Measurements from ENCODE around the gene JARID2. TPM values are rescaled to one million over a fixed set of nuclear protein-coding genes. Genes with fewer than 3 reads are reported as not detected.

Gene JARID2
- total and polyA plus RNA-seq, 7 donors: 1.8 to 7.8 (median 6.1) TPM

DNA sequence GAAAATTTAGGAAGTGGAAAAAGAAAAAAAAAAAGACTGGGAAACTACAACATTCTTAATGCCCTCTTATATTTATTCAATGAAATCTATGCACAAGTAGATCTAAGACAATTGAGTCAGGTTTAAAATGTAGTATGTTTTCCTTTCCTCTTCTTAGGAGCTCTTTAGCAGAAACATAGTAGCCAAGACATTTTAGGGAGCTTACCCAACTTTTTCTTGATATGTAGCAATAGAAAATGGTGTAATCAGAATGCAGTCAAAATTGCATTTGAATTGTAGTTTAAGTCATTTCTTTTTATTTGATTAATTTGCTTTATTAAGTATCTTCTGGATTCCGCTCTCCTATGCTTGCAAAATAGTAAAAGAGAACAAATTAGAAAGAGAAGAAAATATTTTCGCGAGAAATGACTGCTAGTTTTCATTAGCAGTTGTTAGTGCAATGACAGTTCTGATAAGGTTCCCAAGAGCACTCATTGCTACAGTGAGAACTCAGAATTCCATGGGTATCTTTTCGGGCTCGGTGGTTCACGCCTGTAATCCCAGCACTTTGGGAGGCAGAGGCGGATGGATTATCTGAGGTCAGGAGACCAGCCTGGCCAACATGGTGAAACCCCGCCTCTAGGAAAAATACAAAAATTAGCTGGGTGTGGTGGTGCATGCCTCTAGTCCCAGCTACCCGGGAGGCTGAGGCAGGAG, 52.2 kb downstream of the JARID2 start:
- no peak overlapping the region for H3K27ac ChIP-seq
- H3K4me3 ChIP-seq: no peak overlapping the region
- no peaks in the 10 kb centered on the region for H3K9me3 ChIP-seq
- intact Hi-C loops (cut with DNase I): no loop called here
- no peaks in the 10 kb centered on the region for H3K27me3 ChIP-seq
- 93 to 94% methylated on average over 9 of the region's 9 CpGs for WGBS, 2 donors
- H3K4me1 ChIP-seq: peaks cover 0 to 33% (median 23%) of the 10 kb centered on the region in 4 donors
- DNase-seq: no peak
- no peak for TF ChIP-seq POLR2A (IDR thresholded peaks at IDR 0.05)
- TF ChIP-seq CTCF (IDR thresholded peaks at IDR 0.05): no peak
- no peak for TF ChIP-seq EP300 (IDR thresholded peaks at IDR 0.05)
- TF ChIP-seq POLR2AphosphoS5 (IDR thresholded peaks at IDR 0.05): no peak
- no peaks in the 10 kb centered on the region for H3K36me3 ChIP-seq

- intact Hi-C loops (cut with DNase I): no loop called here
- DNase-seq: peak; percentile 70
- Histone ChIP-seq H3K27ac (no peak overlapping the region), H3K4me3 (no peak overlapping the region), H3K9me3 (no peaks in the 10 kb centered on the region), H3K36me3 (no peaks in the 10 kb centered on the region), H3K27me3 (no peaks in the 10 kb centered on the region), H3K4me1 (peaks cover 0 to 37% (median 29%) of the 10 kb centered on the region in 4 donors)
- no peak for TF ChIP-seq CTCF (IDR thresholded peaks at IDR 0.05)
- no peak for TF ChIP-seq EP300 (IDR thresholded peaks at IDR 0.05)
- TF ChIP-seq POLR2A (IDR thresholded peaks at IDR 0.05): no peak
- TF ChIP-seq POLR2AphosphoS5 (IDR thresholded peaks at IDR 0.05): no peak
- 54 to 85% methylated on average over 8 of the region's 8 CpGs for whole genome bisulfite sequencing, 2 donors
Observed at GRCh38 chr6:15299430-15300131, 53.7 kb downstream of the JARID2 start.

DNA sequence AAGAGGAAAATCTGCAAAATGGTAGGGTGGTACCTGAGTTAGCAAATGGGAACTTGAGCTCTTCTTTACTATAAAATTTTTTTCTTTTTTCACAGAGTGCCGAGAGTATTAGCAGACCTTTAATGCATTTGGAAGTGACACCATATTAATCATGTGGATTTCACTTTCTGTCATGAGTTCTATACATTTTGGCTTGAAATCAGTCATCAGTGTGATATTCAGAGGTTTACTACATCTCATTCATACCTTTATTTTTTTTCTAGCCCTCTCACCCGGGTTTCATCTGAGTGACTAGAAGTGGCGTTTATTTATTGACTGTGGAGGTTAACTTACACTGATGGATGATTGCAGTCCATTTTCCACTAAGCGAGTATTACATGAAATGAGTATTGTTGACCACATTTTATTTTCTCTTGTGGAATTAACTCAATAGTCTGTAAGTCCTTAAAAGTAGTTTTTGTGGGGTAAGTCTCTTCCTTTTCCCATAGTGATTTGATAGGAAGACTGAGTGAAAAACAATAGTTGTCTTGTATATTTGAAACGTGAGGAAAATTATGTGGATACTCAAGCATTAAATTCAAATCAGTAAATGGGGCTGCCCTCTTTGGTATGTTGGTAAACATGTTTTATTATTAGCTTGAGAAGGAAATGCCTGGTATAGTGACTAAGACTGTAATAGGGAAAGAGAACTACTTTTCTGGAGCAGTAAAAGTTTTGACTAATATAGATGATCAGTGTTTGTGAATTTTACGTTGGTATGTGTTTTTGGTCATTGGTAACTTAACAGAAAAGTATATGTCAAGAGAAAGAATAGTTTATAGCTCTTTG, 55.5 kb downstream of the JARID2 start:
- WGBS, 2 donors: 78 to 84% methylated on average over 6 of the region's 6 CpGs
- H3K27ac ChIP-seq: no peak overlapping the region
- no peak for DNase-seq
- TF ChIP-seq POLR2A (IDR thresholded peaks at IDR 0.05) (no peak), CTCF (IDR thresholded peaks at IDR 0.05) (no peak), EP300 (IDR thresholded peaks at IDR 0.05) (no peak), POLR2AphosphoS5 (IDR thresholded peaks at IDR 0.05) (no peak)
- H3K4me3 ChIP-seq: no peak overlapping the region
- no peaks in the 10 kb centered on the region for H3K36me3 ChIP-seq
- no peaks in the 10 kb centered on the region for H3K9me3 ChIP-seq
- intact Hi-C loops (cut with DNase I): no loop called here
- no peaks in the 10 kb centered on the region for H3K27me3 ChIP-seq
- H3K4me1 ChIP-seq: peaks cover 0 to 43% (median 42%) of the 10 kb centered on the region in 4 donors

DNA sequence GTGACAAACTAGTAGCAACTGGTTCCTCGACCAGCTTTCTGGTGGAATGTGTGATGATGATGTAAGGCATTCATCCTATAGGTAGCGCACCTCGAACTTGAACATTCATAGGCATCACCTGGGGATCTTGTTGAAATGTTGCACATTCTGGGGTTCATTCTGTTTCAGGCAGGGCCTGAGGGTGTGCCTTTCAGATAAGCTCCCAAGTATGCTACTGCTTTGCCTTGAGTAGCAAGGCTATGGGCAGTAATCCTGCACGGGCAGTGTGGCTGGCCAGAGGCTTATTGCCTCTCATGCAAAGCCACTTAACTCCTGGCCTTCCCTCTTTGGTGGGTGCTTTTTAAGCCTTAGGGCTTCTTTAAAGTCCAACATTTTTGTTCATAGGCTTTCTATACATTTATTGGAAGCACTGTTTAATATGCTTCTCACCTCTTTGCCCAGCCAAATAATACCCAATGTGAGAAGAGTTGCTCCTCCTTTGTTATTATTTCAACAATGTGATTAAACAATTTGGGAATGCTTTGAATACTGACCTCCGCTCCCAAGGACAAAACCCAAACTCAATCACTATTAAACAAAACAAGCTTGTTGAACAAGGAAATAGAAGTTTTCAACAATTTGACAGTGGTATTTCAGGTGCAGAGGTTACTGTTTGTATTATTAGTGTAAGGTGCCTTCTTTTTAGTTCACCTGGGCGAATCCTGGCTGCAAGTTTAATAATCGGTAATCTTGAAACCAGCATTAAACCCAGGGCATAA, 57.5 kb downstream of the JARID2 start:
- WGBS, 2 donors: 83 to 84% methylated on average over 7 of the region's 7 CpGs
- no peaks in the 10 kb centered on the region for H3K9me3 ChIP-seq
- no peak overlapping the region for H3K4me3 ChIP-seq
- no peak for DNase-seq
- H3K36me3 ChIP-seq: no peaks in the 10 kb centered on the region
- TF ChIP-seq EP300 (IDR thresholded peaks at IDR 0.05) (no peak), POLR2AphosphoS5 (IDR thresholded peaks at IDR 0.05) (no peak), POLR2A (IDR thresholded peaks at IDR 0.05) (no peak), CTCF (IDR thresholded peaks at IDR 0.05) (no peak)
- no peak overlapping the region for H3K27ac ChIP-seq
- intact Hi-C loops (cut with DNase I): no loop called here
- no peaks in the 10 kb centered on the region for H3K27me3 ChIP-seq
- peaks cover 0 to 51% (median 42%) of the 10 kb centered on the region in 4 donors for H3K4me1 ChIP-seq

All from sigmoid colon (tissue), 7 donors.